NCI-H2196 (cell line): ENCODE data around the gene KCNK2.
"Not testable (repeated sequence)": the region's sequence is repeated elsewhere in the genome, so short reads cannot be mapped to it uniquely, and the experiment has no call there.

Source experiments
- DNase-seq: peaks from one replicate; lab custom pipeline; 2025; ENCODE audit not compliant: unreplicated experiment; lab: John Stamatoyannopoulos, UW

KCNK2 gene

DNA sequence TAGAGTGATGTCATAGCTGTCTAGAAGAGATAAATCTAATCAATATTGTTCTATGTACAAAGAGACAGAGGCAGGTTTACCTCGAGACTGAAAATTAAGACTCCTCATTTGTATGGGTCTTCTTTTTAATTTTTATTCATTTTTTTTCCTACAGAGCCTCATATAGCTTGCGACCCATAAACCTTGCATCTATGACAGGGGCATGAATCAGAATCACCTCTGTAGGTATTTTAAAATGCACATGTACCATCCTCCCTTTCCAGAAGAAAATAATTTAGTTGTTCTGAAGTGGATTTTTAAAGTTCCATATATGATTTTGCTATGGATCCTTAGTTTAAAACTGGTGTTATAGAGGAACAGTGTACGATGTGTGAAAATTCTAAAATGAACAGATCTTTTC is 64.5 kb downstream of the KCNK2 start:
- DNase-seq: no peak

DNA sequence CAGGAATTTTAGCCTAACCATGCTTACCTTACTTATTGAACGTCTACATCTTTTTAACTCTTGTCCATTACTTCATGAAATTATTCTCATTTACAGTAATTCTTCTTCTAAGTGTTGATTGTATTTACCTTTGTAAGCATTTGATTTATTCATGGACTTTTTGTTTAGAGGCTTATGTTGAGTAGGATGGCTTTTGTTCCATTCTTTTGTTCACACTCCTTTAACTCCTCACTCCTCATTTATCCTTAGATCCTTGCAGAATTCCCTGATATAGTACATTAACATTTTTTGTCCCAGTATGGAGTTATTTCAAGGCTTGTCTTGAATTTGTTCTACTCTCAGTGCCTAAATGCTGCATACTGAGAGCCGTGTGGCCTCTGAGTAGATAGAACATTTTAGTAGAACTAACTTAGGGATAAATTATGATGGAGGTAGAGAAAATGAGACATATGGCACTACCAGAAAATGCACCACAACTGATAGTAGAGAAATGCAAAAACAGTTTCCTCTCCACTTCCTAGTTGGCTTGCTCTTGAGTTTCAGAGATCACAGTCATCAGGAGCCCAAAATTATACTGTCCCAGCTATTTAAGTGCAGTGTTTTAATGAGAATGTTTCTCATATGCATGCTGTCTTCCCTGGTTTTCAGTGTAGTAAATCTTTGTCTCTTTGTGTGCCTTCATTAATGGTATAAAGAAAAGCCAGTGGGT is 69.5 kb downstream of the KCNK2 start:
- DNase-seq: no peak

GRCh38 chr1:215156232-215156631 is 73.7 kb downstream of the KCNK2 start:
- DNase-seq: no peak

DNA sequence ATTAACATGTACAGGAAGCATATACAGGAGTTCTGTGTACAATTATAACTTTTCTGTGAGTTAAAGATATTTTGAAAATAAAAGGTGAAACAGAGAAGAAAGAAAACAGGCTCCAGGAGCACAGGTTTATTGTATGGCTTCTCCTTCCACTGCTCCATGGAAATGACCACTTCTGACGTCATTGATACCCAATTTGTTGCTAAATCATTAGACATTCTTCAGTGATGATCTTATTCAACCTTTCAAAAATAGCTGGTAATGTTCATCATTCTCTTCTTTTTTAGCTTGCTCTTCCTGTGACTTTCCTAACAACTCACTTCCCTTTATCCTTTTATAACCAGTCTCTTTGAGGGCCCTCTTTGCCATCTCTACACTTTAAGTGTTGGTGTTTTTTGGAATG is 77.8 kb downstream of the KCNK2 start:
- DNase-seq: no peak

DNA sequence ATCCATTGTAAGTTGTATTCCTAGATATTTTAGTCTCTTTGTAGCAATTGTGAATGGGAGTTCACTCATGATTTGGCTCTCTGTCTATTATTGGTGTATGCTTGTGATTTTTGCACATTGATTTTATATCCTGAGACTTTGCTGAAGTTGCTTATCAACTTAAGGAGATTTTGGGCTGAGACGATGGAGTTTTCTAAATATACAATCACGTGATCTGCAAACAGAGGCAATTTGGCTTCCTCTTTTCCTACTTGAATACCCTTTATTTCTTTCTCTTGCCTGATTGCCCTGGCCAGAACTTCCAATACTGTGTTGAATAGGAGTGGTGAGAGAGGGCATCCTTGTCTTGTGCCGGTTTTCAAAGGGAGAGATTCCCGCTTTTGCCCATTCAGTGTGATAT is 80.6 kb downstream of the KCNK2 start:
- DNase-seq: not testable (repeated sequence)

- no peak for DNase-seq
Observed at GRCh38 chr1:215166886-215167285, 84.3 kb downstream of the KCNK2 start.

DNA sequence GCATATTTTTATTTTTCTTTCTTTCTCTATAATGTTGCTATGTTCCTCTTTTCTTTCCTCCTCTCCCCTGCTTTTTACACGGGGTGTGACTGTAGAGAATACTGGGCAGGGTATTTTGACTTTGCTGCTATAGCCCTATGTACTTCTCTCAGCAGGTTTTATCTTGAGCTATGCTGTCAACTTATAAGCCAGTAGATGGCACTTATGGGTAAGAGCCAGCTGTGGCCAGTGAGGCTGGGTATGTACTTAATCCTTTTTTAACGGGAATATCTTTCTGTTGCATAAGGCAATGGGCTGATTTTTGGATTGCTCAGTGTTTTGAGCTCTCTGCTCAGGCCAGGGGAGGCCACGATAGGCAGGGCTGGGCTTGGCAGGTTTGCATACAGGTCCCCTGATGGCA is 99.0 kb downstream of the KCNK2 start:
- DNase-seq: no peak

GRCh38 chr1:215185067-215185620 is 102.6 kb downstream of the KCNK2 start:
- no peak for DNase-seq

DNA sequence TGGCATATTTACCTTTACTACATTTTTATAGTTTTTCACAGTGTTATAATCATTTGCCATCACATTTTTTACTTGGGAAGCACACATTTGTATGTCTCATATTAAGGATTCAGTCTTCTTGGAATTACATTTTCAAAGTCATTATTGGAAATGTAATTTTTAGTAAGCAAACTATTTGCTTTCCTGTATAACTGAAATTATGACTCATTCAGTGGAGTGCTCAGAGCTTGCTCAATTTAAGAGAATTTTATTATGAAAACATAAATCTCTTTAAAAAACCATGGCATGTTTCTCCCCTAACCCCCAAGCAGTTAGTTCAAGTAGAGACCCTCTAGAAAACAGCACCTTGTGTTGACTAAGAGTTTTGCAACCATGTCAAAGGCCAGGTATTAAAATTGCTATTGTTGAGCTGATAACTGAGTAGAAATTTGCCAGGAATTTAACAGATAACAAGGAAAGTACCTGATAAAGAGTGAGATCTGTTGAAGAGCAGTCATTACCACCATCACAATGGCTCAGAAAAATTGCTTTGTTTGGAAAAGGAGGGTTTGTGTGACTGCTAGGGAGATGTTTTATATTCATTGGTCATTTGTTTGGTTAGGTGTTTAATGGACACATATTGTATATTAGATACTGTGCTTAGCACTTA is 105.9 kb downstream of the KCNK2 start:
- DNase-seq: no peak

- no peak for DNase-seq
Observed at GRCh38 chr1:215192306-215192705, 109.8 kb downstream of the KCNK2 start.

DNA sequence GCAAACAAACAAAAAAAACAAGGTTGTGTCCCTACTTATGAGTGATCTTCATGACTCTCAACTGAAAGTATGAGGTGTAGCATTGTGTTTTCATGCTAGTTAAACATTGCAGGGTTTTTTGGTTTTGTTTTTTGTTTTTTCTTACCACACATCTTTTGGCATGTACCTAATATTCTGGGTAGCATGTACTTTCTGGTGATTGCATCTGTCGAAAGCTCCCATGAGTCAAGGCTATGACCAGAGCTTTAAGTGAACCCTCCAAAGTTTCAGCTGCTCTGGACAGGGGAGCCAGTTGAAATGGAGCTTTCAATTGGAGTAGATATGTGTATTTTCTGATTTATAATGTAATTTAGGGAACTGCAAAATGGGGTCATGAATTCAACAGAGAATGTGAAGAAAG is 115.5 kb downstream of the KCNK2 start:
- DNase-seq: no peak

GRCh38 chr1:215200121-215200520 is 117.6 kb downstream of the KCNK2 start:
- DNase-seq: no peak

- no peak for DNase-seq
Observed at GRCh38 chr1:215201283-215201682, 118.7 kb downstream of the KCNK2 start.

GRCh38 chr1:215202868-215203267 is 120.3 kb downstream of the KCNK2 start:
- DNase-seq: no peak

GRCh38 chr1:215210167-215210566 is 127.6 kb downstream of the KCNK2 start:
- no peak for DNase-seq

DNA sequence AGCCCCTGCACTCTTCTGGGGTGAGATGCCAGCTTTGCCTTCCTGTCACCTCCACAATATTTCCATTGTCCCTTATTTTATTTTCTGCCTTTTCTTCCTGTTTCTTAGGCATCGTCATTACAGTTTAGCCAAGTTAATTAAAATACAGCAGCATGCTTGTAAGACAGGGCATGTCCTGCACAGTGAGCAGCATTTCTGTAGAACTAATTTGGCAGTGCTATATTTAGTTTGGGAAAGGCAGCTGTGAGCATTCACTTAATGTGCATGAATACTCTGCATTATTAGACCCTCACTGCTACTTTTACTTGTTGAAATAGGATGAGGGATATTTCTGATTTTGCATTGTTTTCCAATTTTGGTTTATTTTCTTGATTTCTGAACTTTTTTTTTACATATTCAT is 133.3 kb downstream of the KCNK2 start:
- DNase-seq: no peak

DNA sequence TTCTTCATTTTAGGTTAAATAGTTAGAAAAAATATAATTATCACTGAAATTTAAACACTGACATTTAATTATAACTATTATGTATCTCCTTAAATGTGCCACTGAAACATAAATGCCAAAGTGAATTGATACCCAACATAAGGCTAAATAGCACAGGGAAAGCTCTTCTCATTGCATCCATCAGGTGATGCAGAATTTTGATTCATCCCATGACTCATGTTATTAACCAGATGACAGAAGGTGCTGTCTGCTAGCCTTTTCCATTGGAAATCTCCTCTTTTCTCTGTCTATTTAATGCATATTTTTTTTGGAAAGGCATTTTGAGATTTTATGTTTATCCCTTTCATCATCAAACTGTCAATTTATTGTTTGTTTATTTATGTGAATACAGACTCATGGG is 136.8 kb downstream of the KCNK2 start:
- DNase-seq: no peak

DNA sequence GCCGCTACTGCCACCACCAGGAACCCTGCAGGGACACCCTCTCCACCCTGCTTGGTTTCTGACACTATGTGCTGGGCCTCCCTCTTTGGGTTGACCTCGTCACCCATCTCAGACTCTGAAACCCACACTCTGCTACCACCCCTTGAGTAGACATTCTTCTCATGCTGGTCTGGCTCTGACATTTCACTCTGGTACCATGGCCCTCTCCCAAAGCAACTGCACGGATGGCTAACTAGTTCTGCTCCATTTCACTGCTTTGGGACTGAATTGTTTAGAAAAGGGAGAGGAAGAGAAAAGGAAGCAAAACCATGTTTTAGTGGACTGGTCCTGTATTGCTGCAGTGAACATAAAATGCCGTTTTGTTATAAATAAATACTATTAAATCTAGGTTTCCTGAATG is 137.8 kb downstream of the KCNK2 start:
- DNase-seq: no peak

DNA sequence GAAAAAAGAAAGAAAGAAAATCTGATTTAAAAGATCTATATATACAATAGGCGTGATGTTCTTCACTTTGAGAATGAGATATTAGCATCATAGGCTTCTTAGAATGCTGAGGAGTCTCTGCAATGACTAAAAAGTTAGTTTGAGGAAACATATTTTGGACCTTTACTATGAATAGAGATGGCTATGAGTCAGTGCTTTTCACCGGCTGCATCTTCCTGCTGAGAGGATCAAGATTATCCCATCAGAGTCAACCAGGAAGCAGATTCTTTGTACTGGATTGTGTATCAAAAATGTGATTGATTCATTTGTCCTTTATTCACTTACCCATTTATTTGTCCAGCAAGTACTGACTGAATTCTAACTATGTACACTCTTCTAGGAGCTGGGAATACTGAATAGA is 144.2 kb downstream of the KCNK2 start:
- no peak for DNase-seq

- DNase-seq: no peak
Observed at GRCh38 chr1:215228193-215228592, 145.7 kb downstream of the KCNK2 start.

GRCh38 chr1:215241451-215241850 is 158.9 kb downstream of the KCNK2 start:
- no peak for DNase-seq

GRCh38 chr1:215243345-215244054 is 161.0 kb downstream of the KCNK2 start:
- no peak for DNase-seq
